Activated CD8-positive, alpha-beta memory T cell treated with anti-CD3 and anti-CD28 coated beads, Interleukin-2, amount 50 U/mL, for 48 hours (primary cell): ENCODE results near the gene RGPD3.
"Not testable (repeated sequence)": the region's sequence is repeated elsewhere in the genome, so short reads cannot be mapped to it uniquely, and the experiment has no call there.

ENCODE experiments used
- DNase-seq: peaks from one replicate; pipeline ENCODE4 v3.0.0-alpha.2; 2020

The RGPD3 gene

DNA sequence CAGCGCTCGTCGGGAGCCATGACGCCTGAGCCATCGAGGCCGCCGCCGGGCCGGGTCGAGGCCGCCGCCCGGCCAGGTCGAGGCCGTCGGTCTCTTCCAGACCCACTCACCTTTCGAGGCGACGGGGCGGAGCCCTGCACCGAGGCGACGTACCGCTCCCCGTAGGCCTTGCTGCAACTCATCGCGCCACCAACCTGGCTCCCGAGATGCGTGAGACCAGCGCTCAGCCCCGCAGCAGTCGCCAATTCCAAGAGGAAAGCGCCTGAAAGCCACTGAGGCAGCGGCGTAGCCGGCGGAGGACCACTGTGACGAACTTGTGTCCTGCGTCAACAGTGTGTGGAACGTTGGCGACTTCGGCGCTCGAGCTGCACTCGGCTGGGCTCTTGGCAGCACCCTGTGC, at the start of gene RGPD3:
Gene RGPD3 (minus strand): TSS at position 307 of the 400 bp plus-strand sequence. CDS start 125 bp downstream, at position 182.
- DNase-seq, result not testable (repeated sequence)

DNA sequence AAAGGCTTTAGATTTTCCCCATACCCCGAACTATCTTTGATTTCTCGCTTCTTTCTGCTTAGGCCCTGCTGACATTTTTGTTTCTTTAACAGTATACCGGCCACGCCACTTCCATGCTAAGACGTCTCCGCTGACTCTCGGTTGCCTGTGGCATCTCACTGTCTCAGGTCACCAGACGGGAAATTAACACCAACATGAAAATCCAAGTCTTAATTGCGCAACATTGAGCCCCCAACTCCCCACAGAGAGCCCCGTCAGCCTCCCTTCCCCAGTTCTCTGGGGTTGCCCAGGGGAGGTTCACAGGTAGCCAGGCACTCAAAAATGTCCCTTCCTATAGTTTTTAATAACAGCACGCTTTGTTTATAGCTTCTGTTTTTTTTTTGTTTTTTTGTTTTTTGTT, 49.1 kb upstream of the RGPD3 start:
- DNase-seq, result no peak

GRCh38 chr2:106516864-106517263, 48.7 kb upstream of the RGPD3 start:
- no peak for DNase-seq

- no peak for DNase-seq
These were observed 48.2 kb upstream of the RGPD3 start for GRCh38 chr2:106516436-106516835.

- not testable (repeated sequence) for DNase-seq
These were observed 46.6 kb upstream of the RGPD3 start for GRCh38 chr2:106514827-106515226.

DNA sequence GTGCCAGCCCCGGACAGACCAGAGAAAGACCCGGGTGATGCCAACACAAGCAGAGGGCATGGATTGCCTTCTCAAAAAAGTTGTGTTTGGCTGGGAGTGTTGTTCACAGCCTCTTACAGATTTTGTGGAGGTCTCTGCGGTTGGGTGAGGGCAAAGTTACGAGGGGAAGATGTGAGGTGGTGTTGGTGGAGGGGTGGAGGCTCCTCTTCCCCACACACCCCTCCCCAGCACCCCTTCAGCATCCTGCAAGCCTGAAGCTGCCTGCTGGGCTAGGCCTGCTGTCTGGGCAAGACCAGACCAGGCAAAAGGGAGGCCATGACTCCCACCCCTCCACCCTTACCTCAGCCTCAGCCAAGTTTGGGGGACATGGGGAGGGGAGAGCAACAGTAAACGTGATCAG, 45.2 kb upstream of the RGPD3 start:
- DNase-seq, result not testable (repeated sequence)

DNA sequence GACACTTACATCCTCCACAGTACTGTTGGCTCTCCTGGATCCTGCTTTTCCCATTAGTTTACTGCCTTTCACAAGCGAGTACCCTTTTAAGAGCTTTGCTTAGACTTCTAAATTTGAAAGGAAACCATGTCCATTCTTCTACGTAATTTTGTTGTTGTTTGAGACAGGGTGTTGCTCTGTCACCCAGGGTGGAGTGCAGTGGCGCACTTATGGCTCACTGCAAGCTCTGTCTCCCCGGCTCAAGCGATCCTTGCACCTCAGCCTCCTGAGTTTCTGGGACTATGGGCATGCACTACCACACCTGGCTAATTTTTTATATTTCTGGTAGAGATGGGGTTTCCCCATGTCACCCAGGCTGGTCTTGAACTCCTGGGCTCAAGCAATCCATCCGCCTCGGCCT, 43.7 kb upstream of the RGPD3 start:
- not testable (repeated sequence) for DNase-seq

DNA sequence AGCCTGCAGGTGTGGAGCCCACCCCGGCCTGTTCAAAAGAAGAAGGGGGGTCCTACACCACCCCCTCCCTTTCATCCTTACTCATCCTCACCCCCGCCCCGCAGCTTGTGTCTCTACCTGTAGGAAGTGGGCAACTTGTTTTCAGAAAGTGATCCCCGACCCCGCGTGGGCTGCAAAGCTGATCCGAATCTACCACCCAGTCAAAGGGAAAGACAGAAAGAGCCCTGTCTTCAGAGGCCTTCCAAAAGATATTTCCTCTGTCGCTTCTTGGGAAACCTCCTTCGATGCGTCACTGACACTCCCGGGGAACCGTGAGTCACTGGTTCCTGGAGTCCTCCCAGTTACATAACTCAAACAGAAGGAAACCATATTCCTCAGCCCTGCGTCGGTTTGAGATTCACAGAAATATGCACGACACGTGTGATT, 43.3 kb upstream of the RGPD3 start:
- DNase-seq, result not testable (repeated sequence)

DNA sequence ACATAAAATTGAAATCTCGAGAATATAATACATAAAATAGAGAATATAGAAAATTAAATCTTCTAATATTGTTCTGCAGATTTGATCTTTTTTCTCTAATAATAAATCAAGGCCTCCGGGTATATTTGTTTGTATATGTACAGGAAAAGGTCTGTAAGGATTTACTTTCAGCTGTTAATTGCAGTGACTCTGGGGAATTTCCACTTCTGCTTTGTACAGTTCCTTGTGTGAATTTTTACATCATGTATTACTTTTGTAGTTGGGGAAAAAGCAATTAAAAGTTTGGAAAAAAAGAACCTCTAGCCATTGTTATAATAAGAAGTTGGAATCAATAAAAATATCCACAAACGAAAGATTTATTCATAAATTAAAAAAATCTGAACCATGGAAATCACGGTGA, 42.6 kb upstream of the RGPD3 start:
- not testable (repeated sequence) for DNase-seq

DNA sequence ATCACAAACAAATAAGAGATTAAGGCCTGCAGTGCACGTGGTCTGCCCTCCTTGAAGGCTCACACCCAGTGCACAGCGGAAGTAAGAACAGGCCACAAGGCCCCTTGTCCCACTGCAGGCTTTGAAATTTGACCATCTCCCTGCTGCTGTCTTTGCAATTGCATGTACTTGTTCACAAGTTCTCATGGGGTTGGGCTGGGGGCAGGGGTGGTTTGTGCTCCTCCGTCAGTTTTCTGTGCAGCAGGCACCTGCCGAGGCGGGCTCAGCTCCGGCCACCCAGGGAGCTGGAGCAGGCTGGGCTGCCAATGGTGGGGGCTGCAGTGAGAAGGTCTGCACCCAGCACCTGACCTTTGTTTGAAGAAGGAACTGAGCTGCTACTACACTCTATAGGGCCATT, 41.2 kb upstream of the RGPD3 start:
- not testable (repeated sequence) for DNase-seq

DNA sequence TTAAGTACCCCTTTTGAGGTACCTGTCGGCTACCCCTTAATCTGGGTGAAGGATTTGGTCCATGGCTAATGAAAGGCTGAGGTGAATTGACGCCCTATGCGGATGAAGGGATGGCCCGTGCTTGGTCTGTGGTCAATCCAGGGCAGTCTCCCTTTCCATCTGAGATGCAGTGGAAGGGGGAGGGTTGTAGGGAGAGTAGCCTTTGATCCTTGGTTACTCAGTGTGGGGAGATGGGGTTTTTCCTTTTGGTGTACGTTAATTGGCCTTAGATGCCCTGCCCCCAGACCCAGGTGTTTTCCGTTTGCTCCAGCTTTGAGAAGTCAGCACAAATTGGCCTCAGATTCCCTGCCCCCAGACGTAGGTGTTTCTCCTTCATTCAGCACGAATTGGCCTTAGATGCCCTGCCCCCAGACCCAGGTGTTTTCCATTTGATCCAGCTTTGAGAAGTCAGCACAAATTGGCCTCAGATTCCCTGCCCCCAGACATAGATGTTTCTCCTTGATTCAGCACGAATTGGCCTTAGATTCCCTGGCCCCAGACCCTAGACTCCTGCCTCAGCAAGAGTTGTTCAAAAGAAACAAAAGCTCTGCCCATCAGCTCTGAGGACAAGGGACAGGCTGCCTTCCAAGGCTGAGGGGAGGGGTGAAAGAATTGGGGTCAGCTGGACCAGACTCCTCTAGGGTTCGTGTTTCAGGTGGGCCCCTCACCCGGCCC, 40.6 kb upstream of the RGPD3 start:
- not testable (repeated sequence) for DNase-seq

GRCh38 chr2:106506002-106506687, 37.9 kb upstream of the RGPD3 start:
- DNase-seq, result not testable (repeated sequence)

- not testable (repeated sequence) for DNase-seq
These were observed 36.6 kb upstream of the RGPD3 start for GRCh38 chr2:106504787-106505186.

DNA sequence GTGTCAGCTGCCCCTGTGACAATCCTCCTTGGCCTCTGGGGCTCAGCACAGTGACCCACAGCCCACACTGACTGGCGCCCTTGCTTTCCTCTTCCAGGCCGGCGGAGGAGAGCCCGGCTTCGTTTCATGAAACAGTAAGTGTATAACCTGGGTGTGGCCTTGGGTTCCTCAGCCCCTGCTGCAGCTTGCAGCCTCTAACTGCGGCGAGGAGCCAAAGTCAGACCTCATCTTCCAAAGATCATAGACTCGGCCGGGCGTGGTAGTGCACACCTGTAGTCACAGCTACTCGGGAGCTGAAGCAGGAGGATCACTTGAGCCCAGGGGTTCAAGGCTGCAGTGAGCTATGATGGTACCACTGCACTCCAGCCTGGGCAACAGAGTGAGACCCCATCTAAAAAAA, 36.0 kb upstream of the RGPD3 start:
- not testable (repeated sequence) for DNase-seq

GRCh38 chr2:106502351-106502750, 34.1 kb upstream of the RGPD3 start:
- DNase-seq, result not testable (repeated sequence)

DNA sequence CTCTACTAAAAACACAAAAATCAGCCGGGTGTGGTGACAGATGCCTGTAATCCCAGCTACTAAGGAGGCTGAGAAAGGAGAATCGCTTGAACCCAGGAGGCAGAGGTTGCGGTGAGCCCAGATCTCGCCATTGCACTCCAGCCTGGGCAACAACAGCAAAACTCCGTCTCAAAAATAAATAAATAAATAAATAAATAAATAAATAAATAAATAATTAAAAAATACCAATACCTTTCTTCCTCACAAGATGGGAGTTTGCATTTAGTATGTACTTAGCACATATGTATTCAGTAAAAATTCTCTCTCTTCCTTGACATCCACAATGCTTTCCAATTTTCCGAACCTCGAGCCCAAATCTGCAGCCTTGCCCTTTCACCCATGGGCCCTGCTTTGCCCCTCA, 32.1 kb upstream of the RGPD3 start:
- not testable (repeated sequence) for DNase-seq

DNA sequence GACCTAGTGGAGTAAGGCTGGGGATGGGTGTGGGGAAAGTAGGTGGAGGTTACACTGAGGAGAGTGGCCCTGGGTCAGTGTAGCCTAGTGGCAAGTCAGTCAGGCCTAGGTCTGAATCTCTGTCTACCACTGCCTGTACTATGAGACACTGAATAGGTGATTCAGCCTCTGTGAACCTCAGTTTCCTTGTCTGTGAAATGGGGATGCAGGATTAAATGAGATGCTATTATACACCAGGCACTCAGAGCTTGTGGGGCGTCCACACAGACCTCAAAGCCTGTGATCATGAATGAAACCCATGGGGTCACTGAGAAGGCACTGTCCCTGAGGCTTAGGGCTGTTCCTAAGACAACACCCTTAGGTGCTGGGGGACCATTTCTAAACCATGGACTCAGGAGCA, 30.3 kb upstream of the RGPD3 start:
- DNase-seq, result not testable (repeated sequence)

GRCh38 chr2:106492913-106493312, 24.7 kb upstream of the RGPD3 start:
- DNase-seq, result not testable (repeated sequence)

DNA sequence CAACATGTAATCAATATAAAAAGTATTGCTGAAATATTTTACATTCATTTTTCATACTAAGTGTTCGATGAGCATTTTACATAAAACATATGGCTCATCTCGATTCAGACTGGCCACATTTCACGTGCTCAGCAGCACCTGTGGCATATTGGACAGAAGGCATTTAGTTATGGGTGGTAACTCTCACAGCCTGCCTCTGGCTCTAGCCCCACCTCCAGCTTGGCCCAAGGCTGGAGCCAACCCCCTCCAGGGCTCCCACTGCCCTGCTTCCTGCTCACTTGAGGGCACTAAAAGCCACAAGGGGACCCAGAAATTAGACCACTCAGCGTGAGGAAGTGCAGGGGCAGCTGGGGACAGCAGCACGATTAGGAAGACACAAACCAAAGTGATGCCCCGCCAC, 24.2 kb upstream of the RGPD3 start:
- DNase-seq, result not testable (repeated sequence)

DNA sequence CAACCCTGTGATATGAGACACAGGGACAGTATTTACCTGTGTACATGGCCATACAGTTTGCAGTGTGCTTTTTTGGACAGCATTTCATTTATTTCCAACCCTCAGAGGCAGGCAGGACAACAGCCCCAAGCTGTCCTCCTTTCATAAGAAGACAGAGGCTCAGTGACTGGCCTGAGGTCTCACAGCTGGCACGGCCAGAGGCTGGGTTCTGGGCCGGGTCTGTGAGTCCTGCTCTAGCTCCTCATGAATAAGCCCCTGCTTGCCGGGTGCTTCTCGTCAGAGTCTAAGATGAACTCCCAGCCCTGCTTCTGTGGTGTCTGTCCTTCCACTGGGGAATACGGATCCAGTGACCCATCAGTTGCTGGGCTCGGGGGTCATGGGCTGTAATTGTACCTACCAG, 21.5 kb upstream of the RGPD3 start:
- DNase-seq, result not testable (repeated sequence)

DNA sequence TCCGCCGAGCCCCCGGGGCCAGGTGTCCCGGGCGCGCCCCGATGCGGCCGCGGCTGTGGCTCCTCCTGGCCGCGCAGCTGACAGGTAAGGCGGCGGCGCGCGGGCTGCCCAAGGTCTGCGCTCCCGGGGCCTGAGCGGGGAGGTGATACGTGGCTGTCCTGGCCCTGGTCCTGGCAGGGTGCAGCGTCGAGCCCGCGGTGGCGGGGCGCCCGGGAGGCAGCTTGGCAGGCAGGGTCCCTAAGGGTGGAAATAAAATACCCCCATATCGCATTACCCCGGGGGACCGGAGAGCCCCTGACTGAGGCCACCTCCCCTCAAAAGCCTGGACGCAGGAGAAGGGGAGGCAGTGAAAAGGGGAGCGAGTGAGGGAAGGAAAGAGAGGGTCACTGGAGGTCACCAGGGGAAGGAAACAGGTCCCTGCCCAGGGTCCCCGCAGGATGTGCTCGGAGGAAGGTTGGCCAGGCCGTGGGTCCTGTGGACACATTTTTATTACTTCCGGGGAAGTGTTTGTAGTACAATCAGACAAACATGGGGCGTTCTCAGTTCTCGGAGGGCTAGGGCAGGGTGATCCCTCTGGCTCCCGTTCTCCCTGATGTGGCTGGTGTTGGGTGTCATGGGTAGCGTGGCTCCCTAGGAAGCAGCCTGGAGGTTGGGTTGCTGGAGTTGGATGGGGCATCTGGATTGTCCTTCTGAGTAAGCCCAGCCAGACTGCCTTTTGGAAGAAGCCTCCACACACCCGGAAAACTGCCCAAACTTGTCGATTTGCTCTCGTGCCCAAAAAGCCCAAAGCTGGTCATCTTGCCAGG, 19.4 kb upstream of the RGPD3 start:
- DNase-seq, result not testable (repeated sequence)

- not testable (repeated sequence) for DNase-seq
These were observed 18.6 kb upstream of the RGPD3 start, which contains the start of gene CD8B2 for GRCh38 chr2:106486551-106487385. Gene CD8B2, plus strand, starts transcription at chr2:106487364. Its CDS starts 63 bp downstream, at chr2:106487427.
